GM12864 (cell line): Measurements from ENCODE around the gene CHRNB2.

Experiments
- DNase-seq: peaks from one replicate; pipeline ENCODE4 v3.0.0-alpha.2; 2011; ENCODE audit warnings: low read depth
- H3K4me3 ChIP-seq: 2 replicates; pipeline ENCODE4 v1.5.1; 2011; ENCODE audit warnings: mild to moderate bottlenecking, low read depth, low read length, control low read depth
- TF ChIP-seq, protein P1 (sequence below): IDR thresholded peaks from 2 replicates; pipeline ENCODE4 v1.5.1; 2011; ENCODE audit warnings: low read depth, mild to moderate bottlenecking, moderate library complexity, low read length, control low read depth, inconsistent platforms; ENCODE audit errors: missing control alignments

The CHRNB2 gene

DNA sequence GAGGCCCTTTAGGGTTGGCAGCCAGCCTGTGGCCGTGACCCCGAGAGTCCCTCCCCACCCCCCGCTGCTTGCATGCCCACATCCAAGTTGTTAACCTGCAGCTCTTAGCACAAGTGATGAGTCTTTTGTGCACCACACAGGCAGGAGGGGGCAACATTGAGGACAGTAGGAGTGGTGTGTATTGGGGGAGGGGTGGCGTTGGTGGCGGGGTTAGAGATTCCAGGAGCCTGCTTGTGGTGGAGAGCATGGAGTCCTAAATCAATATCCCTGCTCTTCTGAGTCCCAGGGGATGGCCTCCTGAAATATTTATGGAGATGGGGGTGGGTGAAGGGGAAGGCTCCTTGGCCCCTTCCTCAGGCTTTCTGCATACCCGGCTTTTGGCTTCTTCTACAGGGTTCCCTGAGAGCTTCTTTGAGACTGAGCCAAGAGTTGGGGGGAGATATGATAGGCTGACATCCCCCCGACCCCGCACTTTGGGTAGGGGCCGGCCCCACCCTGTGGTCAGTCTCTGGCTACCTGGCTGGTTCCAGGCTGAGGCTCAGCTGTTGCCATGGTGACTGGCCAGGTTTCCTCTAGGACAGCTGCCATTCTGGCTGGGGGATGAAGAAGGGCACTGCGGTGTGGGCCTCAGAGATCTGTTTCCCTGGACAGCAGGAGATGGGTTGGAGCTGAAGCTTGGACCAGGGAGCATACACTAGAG is 5.0 kb downstream of the CHRNB2 start:
- TF ChIP-seq, protein P1, sequence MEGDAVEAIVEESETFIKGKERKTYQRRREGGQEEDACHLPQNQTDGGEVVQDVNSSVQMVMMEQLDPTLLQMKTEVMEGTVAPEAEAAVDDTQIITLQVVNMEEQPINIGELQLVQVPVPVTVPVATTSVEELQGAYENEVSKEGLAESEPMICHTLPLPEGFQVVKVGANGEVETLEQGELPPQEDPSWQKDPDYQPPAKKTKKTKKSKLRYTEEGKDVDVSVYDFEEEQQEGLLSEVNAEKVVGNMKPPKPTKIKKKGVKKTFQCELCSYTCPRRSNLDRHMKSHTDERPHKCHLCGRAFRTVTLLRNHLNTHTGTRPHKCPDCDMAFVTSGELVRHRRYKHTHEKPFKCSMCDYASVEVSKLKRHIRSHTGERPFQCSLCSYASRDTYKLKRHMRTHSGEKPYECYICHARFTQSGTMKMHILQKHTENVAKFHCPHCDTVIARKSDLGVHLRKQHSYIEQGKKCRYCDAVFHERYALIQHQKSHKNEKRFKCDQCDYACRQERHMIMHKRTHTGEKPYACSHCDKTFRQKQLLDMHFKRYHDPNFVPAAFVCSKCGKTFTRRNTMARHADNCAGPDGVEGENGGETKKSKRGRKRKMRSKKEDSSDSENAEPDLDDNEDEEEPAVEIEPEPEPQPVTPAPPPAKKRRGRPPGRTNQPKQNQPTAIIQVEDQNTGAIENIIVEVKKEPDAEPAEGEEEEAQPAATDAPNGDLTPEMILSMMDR: no peak

DNA sequence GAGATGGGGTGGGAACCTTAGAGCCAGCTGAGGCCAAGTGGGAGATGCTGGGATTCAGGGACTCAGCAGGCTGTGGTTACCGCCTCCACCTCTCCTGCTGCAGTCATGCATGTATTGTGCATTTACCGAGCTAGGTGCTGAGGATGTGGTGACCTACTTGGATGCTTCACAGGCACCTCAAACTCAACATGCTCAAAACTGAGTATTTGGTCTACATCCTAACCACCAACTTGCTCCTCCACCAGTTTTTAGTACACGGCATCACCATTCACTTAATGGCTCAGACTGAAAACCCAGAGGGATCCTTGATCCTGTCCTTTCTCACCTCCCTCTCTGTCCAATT is 5.6 kb downstream of the CHRNB2 start:
- no peak for DNase-seq
- no peak overlapping the region for H3K4me3 ChIP-seq
- TF ChIP-seq, protein P1: no peak

More for the DNA sequence above, 5.0 kb downstream of the CHRNB2 start:
- H3K4me3 ChIP-seq: no peak overlapping the region
- DNase-seq: no peak

DNA sequence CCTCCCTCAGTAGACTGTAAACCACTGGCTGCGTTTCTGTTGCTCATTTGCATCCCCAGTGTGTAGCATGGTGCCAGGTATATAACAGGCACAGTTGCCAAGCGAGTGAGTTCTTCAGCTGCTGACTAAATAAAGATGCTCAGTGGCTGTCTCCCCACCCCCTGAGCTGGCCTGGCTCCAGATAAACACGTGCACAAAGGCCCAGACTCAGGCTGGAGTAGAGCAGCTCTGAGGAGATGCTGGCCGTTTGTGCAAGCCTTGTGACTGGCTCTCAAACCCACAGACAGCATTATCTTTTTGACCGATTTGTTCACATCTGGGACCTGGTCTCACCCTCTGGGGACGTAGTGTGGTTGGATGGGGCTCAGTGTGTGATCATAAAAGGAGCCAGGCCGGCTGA is 7.1 kb downstream of the CHRNB2 start:
- H3K4me3 ChIP-seq: no peak overlapping the region
- TF ChIP-seq, protein P1: no peak
- no peak for DNase-seq

DNA sequence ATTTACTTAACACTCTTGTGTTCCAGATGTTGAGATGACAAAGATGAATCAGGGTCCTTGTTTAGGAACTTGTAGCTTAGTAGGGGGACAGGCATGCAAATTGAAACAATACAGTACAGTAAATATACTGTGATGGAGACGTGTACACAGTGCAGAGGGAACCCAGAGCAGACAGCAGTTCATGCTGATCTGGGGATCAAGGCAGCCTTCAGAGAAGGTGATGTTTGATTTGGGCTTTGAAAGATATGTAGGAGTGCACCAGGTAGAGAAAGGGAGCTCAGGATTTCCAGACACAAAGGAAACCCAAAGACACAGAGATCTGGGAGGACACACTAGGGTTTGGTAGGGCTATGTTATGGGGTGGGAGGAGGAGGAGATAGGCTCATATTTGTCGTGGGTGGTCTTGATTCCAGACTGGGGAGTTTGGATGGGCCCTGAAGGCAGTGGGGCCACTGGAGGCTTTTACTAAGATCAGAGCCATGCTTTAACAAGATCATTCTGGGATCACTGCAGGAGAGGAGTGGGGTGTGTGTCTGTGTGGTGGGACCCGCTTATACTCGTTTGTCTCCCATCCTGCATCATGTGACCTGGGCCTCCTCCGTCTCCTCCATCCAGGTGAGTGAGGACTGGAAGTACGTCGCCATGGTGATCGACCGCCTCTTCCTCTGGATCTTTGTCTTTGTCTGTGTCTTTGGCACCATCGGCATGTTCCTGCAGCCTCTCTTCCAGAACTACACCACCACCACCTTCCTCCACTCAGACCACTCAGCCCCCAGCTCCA is 7.8 kb downstream of the CHRNB2 start:
- H3K4me3 ChIP-seq: no peak overlapping the region
- TF ChIP-seq, protein P1: no peak
- DNase-seq: no peak

DNA sequence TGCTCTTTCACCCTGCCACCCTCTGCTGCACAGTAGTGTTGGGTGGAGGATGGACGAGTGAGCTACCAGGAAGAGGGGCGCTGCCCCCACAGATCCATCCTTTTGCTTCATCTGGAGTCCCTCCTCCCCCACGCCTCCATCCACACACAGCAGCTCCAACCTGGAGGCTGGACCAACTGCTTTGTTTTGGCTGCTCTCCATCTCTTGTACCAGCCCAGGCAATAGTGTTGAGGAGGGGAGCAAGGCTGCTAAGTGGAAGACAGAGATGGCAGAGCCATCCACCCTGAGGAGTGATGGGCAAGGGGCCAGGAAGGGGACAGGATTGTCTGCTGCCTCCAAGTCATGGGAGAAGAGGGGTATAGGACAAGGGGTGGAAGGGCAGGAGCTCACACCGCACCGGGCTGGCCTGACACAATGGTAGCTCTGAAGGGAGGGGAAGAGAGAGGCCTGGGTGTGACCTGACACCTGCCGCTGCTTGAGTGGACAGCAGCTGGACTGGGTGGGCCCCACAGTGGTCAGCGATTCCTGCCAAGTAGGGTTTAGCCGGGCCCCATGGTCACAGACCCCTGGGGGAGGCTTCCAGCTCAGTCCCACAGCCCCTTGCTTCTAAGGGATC is 8.5 kb downstream of the CHRNB2 start:
- TF ChIP-seq, protein P1: no peak
- DNase-seq: no peak
- no peak overlapping the region for H3K4me3 ChIP-seq

DNA sequence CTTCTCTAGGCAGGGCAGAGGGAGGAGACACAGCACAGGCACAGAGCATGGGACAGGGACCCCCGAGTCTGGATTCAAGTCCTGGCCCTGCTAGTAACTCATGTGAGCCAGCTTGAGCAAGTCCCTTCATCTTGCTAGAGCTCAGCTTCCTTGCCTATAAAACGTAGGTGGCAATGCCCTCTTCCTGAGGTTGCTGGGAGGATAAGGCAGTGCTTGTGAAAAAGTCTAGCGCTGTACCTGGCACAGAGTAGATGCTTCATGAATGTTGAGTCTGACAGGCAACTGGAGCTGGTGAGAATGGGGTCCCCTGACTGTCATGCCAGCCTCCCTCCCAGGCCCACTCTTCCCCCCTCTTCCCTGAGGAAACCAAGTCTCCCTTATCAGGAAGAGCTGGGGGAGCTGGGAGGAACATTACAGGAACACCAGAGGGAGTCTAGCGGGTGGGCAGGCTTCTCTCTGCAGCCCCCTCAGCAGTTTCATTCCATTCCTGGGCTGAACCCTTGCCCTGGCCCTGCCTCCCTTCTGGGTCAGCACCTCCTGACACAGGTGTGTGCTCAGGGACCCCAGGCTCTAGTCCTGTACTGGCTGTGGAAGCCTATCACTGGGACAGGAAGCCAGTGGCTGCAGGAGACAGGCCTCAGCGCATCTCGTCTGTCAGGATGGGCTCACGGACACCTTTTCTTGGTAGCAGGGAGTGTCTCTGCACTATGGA is 9.9 kb downstream of the CHRNB2 start:
- DNase-seq: no peak
- TF ChIP-seq, protein P1: peak; percentile 1
- no peak overlapping the region for H3K4me3 ChIP-seq
